ENCODE results near the gene TMEM88. TPM values are rescaled to one million over a fixed set of nuclear protein-coding genes. Genes with fewer than 3 reads are reported as not detected.

The TMEM88 gene
- total and polyA plus RNA-seq, 2 donors (not counting 1 experiment from before 2014, with no cell fraction given) = 5.1 to 9.5 TPM

GRCh38 chr17:7850701-7851437 is 4.0 kb upstream of the TMEM88 start:
- Histone ChIP-seq H4K20me1 (ENCODE audit: control insufficient read depth, insufficient read depth, low read length, poor library complexity, severe bottlenecking) (peaks cover 76% of the 10 kb centered on the region), H3K36me3 (replicated peaks in 1 of 2; ENCODE audit: control extremely low read depth in 1 of 2, control insufficient read depth in 1 of 2, extremely low read depth in 1 of 2, insufficient read depth in 2 of 2, low read length in 1 of 2) (peaks cover 0 to 37% of the 10 kb centered on the region in 2 experiments), H3K4me1 (ENCODE audit: control insufficient read depth in 2 of 2, insufficient read depth in 2 of 2, low read length in 2 of 2) (peaks cover 12 to 25% of the 10 kb centered on the region in 2 donors), H3K27ac (ENCODE audit: low read length in 2 of 2) (peak overlapping the region; percentile 55 to 56), H3K9me3 (ENCODE audit: control extremely low read depth in 1 of 3, control insufficient read depth in 2 of 3, insufficient read depth in 1 of 3, low read length in 2 of 3) (no peaks in the 10 kb centered on the region), H3K27me3 (replicated peaks in 1 of 4; ENCODE audit: control extremely low read depth in 1 of 4, control insufficient read depth in 3 of 4, insufficient read depth in 4 of 4, low read length in 3 of 4) (no peaks in the 10 kb centered on the region), H3K9ac (ENCODE audit: low read length) (peak overlapping the region; percentile 56), H3K4me2 (replicated peaks; ENCODE audit: low read depth, low read length, poor library complexity, severe bottlenecking) (peak overlapping the region; percentile 73), H3K79me2 (ENCODE audit: control insufficient read depth, insufficient read depth, low read length) (peaks cover 24% of the 10 kb centered on the region), H3K4me3 (ENCODE audit: control extremely low read depth in 1 of 5, extremely low read depth in 1 of 5, insufficient read depth in 1 of 5, low read depth in 2 of 5, low read length in 4 of 5) (peak overlapping the region in 4 of 5 experiments; percentile 28 to 50 (median 38)), H2AFZ (ENCODE audit: insufficient read depth, low read depth, low read length, poor library complexity, severe bottlenecking) (no peak overlapping the region)
- Mint-ChIP-seq H3K27ac (peak overlapping the region; percentile 82), H3K9me3 (ENCODE audit: insufficient read depth) (no peaks in the 10 kb centered on the region), H3K27me3 (no peaks in the 10 kb centered on the region), H3K4me1 (peaks cover 27% of the 10 kb centered on the region), H3K4me3 (peak overlapping the region; percentile 71)
- intact Hi-C loops (cut with micrococcal nuclease) = loop anchor here (1.0 kb wide), 4 partner anchors 10 to 108 kb away; partner anchors contain the start of gene KDM6B
- no peak for ATAC-seq (ENCODE audit: low read depth)
- CTCF ChIA-PET = interaction anchor here (0.6 to 4.0 kb wide), 13 partner anchors 8 to 209 kb away, joined by 3 to 49 read pairs (median 6); partner anchors contain the start of gene KDM6B
- 95% methylated on average over 15 of the region's 17 CpGs for WGBS (ENCODE audit: insufficient coverage)
- TF ChIP-seq EZH2 (IDR thresholded peaks at IDR 0.05; ENCODE audit: borderline replicate concordance, insufficient read depth, low read depth, low read length, poor library complexity, severe bottlenecking) = no peak
- no peak for TF ChIP-seq CTCF (IDR thresholded peaks at IDR 0.05)
- POLR2A ChIA-PET = interaction anchor here (0.7 to 1.4 kb wide), 3 partner anchors 9 to 236 kb away, joined by 3 to 12 read pairs (median 4); partner anchors contain the start of gene FXR2
- DNase-seq = no peak
